HG03378 (cell line): ENCODE results near the gene MAN2A2.
"Not testable (repeated sequence)": the region's sequence is repeated elsewhere in the genome, so short reads cannot be mapped to it uniquely, and the experiment has no call there.

ENCODE experiments used
- ATAC-seq: cut with Tn5 transposase; IDR thresholded peaks from one replicate; pipeline ENCODE4 v1.9.1; 2021; ENCODE audit warnings: mild to moderate bottlenecking, moderate library complexity; ENCODE audit not compliant: unreplicated experiment

The MAN2A2 gene

GRCh38 chr15:90871139-90871715, 31.9 kb upstream of the MAN2A2 start:
- ATAC-seq = no peak

- no peak for ATAC-seq
These were observed 31.2 kb upstream of the MAN2A2 start for GRCh38 chr15:90871716-90872485.

GRCh38 chr15:90872486-90873184, 30.5 kb upstream of the MAN2A2 start:
- ATAC-seq = no peak

- ATAC-seq = no peak
These were observed 29.6 kb upstream of the MAN2A2 start for GRCh38 chr15:90873488-90873997.

GRCh38 chr15:90873998-90874605, 29.0 kb upstream of the MAN2A2 start:
- no peak for ATAC-seq

- ATAC-seq = not testable (repeated sequence)
These were observed 28.1 kb upstream of the MAN2A2 start for GRCh38 chr15:90874986-90875385.

GRCh38 chr15:90875549-90875981, 27.5 kb upstream of the MAN2A2 start:
- ATAC-seq = no peak

GRCh38 chr15:90876046-90876445, 27.1 kb upstream of the MAN2A2 start:
- ATAC-seq = no peak

- no peak for ATAC-seq
These were observed 26.5 kb upstream of the MAN2A2 start for GRCh38 chr15:90876512-90877170.

GRCh38 chr15:90877315-90877714, 25.8 kb upstream of the MAN2A2 start:
- ATAC-seq = no peak

- ATAC-seq = no peak
These were observed 25.1 kb upstream of the MAN2A2 start for GRCh38 chr15:90877996-90878395.

GRCh38 chr15:90878660-90879059, 24.4 kb upstream of the MAN2A2 start:
- ATAC-seq = no peak

GRCh38 chr15:90879730-90880366, 23.3 kb upstream of the MAN2A2 start:
- no peak for ATAC-seq

- no peak for ATAC-seq
These were observed 22.5 kb upstream of the MAN2A2 start for GRCh38 chr15:90880381-90881145.

GRCh38 chr15:90881181-90881977, 21.7 kb upstream of the MAN2A2 start:
- ATAC-seq = no peak

- ATAC-seq = no peak
These were observed 21.0 kb upstream of the MAN2A2 start for GRCh38 chr15:90881978-90882721.

GRCh38 chr15:90882781-90883525, 20.1 kb upstream of the MAN2A2 start:
- no peak for ATAC-seq
